GM21367 (cell line): ENCODE results near the gene ABCC10.
A peak's percentile ranks its signal among the peaks of the same experiment; 100 is the strongest.
"Not testable (repeated sequence)": the region's sequence is repeated elsewhere in the genome, so short reads cannot be mapped to it uniquely, and the experiment has no call there.

Experiments used
- ATAC-seq: cut with Tn5 transposase; IDR thresholded peaks from one replicate; pipeline ENCODE4 v1.9.1; 2021; ENCODE audit not compliant: unreplicated experiment

Gene ABCC10

DNA sequence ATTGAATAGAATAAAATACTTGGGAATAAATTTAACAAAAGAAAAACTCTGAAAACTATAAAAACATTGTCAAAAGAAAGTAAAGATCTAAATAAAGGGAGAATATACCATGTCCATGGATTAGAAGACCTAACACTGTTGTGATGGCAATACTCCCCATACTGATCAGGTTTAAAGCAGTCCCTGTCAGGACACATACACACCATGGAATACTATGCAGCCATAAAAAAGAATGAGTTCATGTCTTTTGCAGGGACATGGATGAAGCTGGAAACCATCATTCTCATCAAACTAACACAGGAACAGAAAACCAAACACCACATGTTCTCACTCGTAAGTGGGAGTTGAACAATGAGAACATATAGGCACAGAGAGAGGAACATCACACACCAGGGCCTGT lies 16.6 kb upstream of the ABCC10 start:
- not testable (repeated sequence) for ATAC-seq

DNA sequence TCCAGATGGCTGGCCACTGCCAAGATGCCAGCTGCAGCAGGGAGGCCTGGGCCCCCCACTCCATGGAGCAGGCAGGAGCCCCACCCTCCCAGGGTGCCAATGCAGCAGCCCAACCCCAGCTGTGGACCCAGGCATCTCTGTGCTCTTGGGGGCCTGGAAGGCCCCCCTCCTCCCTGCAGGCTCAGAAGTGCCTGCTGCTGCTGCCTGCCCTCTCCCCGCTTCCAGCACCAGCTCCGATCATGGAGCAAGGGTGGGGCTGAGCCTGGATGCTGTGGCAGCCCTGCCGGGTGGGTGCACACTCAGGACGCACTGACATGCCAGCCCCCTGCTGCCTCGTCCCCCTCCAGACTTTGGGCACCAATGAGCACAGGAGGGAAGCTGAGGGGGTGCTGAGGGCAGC lies 14.8 kb upstream of the ABCC10 start:
- ATAC-seq: no peak

DNA sequence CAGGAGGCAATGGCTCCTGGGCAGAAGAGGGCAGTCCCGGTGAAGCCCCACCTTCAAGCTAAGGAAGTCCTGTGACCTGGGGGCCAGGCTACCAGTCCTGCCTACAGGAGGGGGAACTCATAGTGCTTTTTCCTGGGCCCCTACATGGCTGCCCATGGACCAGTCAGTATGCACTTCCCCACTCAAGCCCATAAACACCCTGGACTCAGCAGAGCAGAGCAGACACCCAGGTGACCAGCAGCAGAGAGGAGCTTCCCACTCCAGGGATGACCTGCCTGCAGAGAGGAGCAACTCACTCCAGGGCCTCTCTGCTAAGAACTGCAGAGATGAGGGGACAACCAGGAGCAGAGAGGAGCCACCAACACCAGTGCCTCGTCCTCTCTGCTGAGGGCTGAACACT lies 14.3 kb upstream of the ABCC10 start:
- ATAC-seq: no peak

DNA sequence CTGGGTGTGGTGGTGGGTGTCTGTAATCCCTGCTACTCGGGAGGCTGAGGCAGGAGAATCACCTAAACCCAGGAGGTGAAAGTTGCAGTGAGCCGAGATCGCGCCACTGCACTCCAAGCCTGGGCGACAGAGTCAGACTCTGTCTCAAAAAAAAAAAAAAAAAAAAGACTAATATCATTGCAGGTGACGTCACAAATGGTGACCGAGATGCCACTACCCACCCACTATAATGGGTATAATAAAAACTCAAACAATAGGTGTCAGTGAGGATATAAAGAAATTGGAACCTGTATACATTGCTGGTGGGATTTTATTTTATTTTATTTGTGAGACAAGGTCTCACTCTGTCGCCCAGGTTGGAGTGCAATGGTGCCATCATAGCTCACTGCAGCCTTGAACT lies 12.1 kb upstream of the ABCC10 start:
- ATAC-seq: not testable (repeated sequence)

DNA sequence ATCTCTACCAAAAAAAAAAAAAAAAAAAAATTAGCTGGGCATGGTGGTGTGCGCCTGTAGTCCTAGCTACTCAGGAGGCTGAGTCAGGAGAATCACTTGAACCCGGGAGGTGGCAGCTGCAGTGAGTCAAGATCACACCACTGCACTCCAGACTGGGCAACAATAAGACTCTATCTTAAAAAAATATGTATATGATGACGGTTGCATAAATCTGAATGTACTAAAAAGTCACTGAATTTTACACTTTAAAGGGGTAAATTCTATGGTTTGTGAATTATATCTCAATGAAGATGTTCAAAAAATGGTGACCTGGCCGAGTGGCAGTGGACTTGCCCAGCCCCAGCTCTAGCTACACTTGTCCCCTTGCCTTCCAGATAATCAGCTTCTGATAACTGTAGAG lies 10.4 kb upstream of the ABCC10 start:
- no peak for ATAC-seq

DNA sequence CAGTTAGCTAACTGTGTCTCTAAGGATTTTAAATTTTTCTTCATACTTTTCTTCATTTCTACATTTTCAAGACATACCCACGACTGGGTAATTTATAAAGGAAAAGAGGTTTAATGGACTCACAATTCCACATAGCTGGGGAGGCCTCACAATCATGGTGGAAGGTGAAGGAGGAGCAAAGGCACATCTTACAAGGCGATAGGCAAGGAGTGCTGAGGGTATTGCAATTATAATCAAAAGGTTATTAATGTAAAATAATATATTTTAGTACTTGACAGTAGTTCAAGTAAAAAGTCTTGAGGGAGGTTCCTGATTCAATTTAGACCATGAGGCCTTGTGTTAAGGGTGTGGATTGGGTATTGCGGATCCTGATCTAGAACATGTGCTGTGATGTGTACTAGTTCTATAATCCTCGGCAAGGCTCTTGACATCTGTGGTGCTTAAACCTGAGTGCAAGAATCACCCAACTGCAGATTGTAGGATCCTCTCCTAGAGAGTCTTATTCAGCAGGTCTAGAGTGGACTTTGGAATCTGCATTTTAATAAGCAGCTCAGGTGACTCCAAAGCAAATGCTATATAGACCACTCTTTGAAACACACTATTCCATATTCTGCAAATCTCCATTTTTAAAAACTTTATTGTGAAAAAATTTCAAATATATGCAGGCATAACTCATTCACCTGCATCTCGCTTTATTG lies 7.2 kb upstream of the ABCC10 start:
- ATAC-seq: no peak

DNA sequence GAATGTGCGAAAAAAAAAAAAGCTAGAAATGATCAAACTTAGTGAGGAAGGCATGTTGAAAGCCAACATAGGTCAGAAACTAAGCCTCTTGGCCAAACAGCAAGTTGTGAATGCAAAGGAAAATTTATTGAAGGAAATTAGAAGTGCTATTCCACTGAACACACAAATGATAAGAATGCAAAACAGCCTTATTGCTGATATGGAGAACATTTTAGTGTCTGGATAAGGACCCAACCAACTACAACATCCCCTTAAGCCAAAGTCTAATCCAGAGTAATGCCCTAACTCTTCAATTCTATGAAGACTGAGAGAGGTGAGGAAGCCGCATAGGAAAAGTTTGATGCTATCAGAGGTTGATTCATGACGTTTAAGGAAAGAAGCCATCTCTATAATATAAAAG lies 5.5 kb upstream of the ABCC10 start:
- no peak for ATAC-seq

DNA sequence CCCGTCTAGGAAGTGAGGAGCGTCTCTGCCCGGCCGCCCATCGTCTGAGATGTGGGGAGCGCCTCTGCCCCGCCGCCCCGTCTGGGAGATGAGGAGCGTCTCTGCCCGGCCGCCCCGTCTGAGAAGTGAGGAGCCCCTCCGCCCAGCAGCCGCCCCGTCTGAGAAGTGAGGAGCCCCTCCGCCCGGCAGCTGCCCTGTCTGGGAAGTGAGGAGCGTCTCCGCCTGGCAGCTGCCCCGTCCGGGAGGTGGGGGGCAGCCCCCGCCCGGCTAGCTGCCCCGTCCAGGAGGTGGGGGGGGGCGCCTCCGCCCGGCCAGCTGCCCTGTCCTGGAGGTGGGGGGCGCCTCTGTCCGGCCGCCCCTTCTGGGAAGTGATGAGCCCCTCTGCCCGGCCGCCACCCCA lies 2.3 kb upstream of the ABCC10 start:
- ATAC-seq: not testable (repeated sequence)

DNA sequence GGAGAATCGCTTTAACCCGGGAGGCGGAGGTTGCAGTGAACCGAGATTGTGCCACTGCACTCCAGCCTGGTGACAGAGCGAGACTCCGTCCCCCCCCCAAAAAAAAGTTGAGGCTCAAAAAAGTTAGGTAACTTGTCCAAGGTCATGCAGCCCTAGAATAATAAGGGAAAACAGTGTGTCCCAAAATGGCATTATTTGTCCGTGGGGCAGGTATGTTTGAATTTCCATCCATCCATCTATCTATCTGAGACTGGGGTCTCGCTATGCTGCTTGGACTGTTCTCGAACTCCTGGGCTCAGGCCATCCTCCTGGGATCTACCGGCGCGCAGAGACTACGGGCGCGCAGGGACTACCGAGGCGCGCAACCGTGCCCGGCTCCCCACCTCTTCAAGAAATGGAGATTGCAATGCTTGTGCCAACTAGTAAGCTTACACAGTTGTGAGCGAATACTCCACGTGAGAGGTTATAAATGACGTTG lies 374 bp upstream of the ABCC10 start:
- ATAC-seq: peak; percentile 11

DNA sequence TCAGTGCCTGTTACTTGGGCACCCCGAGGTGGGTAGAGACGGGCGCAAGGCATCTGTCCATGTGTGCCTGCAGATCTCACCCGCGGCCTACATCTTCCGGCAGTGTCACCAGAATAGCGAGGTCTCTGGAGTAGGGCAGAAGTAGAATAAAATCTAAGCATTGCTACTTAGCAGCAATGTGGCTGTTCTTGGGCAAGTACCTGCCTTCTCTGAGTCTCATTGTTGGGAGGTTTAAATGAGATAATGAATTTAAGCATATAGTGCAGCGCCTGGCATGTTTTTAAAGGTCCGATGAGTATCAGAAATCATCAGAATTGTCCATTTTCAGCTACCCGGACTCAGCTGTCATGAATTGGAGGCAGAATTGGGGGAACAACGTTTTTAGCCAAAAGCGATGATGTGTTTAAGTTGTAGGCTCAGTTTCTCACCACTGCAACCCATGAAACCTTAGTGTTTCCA lies 800 bp downstream of the ABCC10 start:
- no peak for ATAC-seq

DNA sequence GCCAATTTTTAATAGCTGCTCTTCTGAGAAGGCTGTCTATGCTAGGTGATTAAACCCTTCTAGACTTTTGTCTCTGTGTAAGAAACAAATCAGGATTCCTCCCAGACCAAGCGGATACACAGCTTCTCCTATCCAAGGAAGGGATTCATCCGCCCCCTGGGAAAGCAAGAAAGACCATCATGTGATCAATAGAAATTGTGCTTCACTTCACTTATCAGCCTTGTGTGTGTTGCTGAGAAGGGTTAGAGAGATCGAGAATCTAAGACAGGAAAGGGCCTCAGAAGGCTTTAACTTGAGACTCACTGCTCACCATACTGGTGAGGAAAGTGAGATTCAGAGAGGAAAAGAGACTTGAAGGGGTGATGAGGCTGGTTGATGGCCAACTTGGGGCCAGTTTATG lies 1.5 kb downstream of the ABCC10 start:
- no peak for ATAC-seq

DNA sequence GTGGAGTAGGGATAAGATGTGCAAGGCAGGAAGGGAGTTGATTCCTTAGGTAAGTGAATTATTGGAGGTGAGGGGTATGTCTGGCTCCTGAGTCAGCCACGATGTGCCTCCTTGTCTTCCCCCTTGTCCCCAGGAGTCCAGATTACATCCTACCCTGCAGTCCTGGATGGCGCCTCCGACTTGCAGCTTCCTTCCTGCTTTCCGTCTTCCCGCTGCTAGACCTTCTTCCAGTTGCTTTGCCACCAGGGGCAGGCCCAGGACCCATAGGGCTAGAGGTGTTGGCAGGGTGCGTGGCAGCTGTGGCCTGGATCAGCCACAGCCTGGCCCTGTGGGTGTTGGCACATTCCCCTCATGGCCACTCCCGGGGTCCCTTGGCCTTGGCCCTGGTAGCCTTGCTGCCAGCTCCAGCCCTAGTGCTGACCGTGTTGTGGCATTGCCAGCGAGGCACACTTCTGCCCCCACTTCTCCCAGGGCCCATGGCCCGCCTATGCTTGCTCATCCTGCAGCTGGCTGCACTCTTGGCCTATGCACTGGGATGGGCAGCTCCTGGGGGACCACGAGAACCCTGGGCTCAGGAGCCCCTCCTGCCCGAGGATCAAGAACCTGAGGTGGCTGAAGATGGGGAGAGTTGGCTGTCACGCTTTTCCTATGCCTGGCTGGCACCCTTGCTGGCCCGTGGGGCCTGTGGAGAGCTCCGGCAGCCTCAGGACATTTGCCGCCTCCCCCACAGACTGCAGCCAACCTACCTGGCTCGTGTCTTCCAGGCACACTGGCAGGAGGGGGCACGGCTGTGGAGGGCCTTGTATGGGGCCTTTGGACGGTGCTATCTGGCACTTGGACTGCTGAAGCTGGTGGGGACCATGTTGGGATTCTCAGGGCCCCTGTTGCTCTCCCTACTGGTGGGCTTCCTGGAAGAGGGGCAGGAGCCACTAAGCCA lies 4.9 kb downstream of the ABCC10 start:
- ATAC-seq: no peak

DNA sequence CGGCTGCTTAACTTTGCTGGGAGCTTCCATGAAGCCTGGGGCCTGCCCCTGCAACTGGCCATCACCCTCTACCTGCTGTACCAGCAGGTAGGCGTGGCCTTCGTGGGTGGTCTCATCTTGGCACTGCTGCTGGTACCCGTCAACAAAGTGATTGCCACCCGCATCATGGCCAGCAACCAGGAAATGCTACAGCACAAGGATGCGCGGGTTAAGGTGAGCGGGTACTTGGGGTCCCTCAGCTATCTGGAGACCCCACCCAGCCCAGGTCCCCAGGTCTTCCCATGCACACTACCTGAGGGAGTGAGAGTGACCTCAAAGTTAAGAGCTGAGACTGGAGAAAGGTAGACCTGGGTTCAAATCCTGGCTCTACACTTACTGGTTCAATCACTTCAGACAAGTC lies 5.8 kb downstream of the ABCC10 start:
- no peak for ATAC-seq

DNA sequence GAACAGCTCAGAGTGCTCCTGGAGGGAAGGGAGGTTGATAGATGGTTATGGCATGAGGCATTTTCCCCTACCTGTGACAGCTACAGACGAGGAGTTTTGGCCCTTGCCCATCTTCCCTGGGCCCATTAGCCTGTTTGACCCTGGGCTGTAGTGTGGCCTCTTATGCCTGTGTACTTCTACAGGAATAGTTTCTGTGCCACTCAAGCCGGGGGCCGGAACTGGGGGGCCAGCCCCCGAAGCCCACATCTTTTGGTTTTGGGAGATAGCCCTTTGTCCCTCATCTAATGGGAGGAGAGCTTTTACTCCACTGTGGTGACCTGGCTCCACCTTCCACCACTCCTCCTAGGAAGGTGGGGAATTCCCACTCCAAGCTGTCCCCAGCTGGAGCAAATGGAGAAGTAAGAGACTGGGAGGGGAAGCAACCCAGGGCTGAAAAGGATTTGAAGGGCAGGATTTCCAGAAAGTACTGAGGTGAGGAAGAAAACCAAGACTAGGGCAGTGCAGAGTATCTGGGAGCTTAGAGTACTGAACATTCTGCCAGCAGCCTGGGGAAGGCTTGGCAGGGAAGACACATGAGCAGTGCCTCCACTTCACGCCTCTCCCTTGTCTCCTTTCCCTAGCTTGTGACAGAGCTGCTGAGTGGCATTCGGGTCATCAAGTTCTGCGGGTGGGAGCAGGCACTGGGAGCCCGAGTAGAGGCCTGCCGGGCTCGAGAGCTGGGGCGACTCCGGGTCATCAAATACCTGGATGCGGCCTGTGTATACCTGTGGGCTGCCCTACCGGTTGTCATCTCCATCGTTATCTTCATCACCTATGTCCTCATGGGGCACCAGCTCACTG lies 6.9 kb downstream of the ABCC10 start:
- no peak for ATAC-seq

DNA sequence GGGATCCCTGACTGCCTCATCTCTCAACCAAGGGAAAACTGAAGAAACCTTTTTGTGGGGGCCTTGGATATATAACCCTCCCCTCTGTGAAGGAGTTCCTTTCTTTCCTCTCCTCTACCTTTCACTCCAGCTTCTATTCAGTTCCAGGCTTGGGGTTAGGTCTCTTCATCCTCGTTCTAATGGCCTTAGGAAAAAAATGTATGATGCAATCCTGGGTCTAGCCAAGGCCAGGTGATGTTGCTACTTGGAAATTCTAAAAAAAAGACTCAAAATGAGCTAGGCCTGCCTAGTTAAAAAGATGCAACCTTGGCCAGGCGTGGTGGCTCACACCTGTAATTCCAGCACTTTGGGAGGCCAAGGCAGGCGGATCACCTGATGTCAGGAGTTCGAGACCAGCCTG lies 7.6 kb downstream of the ABCC10 start:
- no peak for ATAC-seq

DNA sequence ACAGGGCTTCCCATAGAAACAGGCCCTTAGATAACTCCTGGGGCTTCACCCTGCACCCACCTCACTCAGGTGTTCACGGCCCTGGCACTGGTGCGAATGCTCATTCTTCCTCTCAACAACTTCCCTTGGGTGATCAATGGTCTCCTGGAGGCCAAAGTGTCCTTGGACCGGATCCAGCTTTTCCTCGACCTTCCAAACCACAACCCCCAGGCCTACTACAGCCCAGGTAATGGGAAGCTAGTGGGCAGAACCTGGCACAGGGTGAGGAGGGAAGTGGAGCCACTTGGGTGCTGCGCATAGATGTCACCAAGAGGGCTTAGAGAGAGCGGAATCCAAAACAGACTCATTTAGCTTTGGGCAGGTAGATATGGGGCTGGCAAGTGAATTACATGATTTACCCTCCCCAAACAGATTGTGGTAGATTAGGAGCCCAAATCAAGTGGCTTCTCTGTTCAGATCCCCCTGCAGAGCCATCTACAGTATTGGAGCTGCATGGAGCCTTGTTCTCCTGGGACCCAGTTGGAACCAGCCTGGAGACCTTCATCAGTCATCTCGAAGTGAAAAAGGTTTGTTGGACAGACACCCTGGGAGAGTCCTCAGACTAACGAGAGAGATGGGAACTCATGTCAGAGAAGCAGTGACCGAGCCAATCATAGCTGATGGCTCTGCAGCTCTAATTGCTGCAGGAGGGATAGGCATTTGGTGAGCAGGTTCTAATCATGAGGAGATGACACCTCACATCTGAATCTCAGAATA lies 8.5 kb downstream of the ABCC10 start:
- ATAC-seq: no peak

DNA sequence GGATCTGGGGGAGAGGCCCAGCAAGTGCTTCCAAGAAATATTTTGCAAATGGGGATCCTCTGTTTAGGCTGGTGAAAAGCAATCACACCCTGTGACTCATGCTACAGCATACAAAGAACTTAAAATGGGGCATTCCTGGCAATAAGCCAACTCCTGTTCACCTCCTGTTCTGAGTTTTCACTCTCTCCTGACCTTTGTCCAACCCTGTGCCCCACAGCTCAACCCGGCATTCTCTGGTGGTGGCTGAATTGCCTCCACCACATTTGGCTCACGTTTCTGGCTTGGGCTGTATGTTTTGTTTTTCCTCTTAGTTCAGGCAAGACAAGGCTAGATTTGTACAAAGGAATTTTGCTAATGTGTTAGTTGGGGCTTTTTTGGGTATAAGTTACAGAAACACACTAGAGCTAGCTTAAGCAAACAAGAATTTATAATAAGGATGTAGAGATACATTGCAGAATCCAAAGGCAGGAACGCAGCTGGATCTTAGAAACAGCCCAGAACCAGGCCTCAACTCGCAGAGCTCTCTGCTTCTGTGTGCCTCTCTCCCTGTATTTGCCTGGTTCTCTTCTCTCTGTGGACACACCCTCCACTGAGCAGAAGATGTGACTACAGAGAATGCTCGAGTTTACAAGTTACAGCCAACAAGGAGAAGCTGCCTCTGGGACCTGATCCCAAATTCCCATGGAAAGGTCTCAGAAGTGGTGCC lies 9.4 kb downstream of the ABCC10 start:
- no peak for ATAC-seq

DNA sequence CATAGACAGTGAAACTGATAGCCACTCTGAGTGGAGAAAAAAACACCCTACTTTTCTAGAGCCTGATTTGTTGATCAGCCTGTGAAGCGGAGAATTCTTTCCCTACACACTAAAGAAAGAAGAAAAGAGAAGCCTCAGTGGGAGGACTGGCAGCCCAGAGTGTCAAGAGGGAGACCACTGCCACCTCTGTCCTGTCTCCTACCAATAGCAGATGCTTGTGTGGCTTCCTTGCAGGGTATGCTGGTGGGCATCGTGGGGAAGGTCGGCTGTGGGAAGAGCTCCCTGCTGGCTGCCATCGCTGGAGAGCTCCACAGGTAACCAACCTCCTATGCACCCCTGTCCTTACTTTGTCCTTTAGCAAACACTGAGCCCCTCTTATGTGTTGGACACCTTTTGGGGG lies 10.4 kb downstream of the ABCC10 start:
- ATAC-seq: no peak

DNA sequence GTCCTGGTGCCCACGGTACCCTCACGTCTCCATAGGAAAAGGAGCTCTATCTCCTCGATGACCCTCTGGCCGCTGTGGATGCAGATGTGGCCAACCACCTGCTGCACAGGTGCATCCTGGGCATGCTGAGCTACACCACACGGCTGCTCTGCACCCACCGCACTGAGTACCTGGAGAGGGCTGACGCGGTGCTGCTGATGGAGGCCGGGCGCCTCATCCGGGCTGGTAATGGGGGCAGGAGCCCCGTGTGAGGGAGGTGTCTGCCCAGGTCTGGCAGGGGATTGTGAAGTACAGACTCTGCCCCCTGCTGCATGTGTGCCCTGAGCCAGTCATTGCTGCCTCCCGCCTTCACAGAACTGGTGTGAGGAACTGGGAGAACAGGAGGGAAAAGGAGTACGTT lies 15.6 kb downstream of the ABCC10 start:
- no peak for ATAC-seq

DNA sequence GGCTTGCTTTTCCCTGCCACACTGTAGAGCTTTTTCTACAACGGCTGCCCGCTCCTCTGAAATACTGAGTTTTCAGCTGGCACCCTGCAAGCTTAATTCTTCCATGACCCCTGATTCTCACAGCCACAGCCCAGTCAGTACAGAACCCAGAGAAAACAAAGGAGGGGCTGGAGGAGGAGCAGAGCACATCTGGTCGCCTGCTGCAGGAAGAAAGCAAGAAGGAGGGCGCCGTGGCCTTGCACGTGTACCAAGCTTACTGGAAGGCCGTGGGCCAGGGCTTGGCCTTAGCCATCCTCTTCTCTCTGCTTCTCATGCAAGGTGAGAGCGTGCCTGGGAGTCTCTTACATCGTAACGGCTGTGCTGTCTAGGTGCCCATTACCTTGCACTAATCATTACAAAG lies 16.7 kb downstream of the ABCC10 start:
- no peak for ATAC-seq
